WERI-Rb-1 (cell line): ENCODE data around the gene CEP290.

ENCODE experiments used
- DNase-seq: peaks from one replicate; pipeline ENCODE4 v3.0.0-alpha.2; 2020
- H3K27ac ChIP-seq: fragments of 250-450 bp; sonication (Bioruptor Pico); 2 replicates; pipeline ENCODE4 v1.5.1; 2020; ENCODE audit warnings: mild to moderate bottlenecking, moderate library complexity
- H3K27me3 ChIP-seq: fragments of 250-450 bp; sonication (Bioruptor Pico); 2 replicates; pipeline ENCODE4 v1.5.1; 2021; ENCODE audit warnings: mild to moderate bottlenecking, low read depth, moderate library complexity; ENCODE audit not compliant: insufficient read depth, severe bottlenecking
- H3K36me3 ChIP-seq: fragments of 250-450 bp; sonication (Bioruptor Pico); 2 replicates; pipeline ENCODE4 v1.5.1; 2020; ENCODE audit warnings: mild to moderate bottlenecking, moderate library complexity
- H3K4me3 ChIP-seq: 2 replicates; pipeline ENCODE4 v1.5.1; 2011; ENCODE audit warnings: low read depth, mild to moderate bottlenecking, control low read depth, low read length
- H3K9me3 ChIP-seq: fragments of 250-450 bp; sonication (Bioruptor Pico); 2 replicates; pipeline ENCODE4 v1.5.1; 2021; ENCODE audit warnings: mild to moderate bottlenecking, moderate library complexity; ENCODE audit not compliant: severe bottlenecking
- CTCF ChIP-seq: IDR thresholded peaks from 2 replicates; pipeline ENCODE4 v1.5.1; 2011; ENCODE audit warnings: low read depth, mild to moderate bottlenecking, control low read depth, inconsistent platforms, low read length

CEP290 gene

GRCh38 chr12:88011755-88012154 lies 130.1 kb downstream of the CEP290 start:
- H3K27me3 ChIP-seq = no peaks in the 10 kb centered on the region
- H3K27ac ChIP-seq = no peak overlapping the region
- H3K36me3 ChIP-seq = no peaks in the 10 kb centered on the region
- no peak for TF ChIP-seq CTCF
- DNase-seq = no peak
- no peaks in the 10 kb centered on the region for H3K9me3 ChIP-seq
- no peak overlapping the region for H3K4me3 ChIP-seq

- Histone ChIP-seq H3K9me3 (no peaks in the 10 kb centered on the region), H3K4me3 (no peak overlapping the region), H3K27me3 (no peaks in the 10 kb centered on the region), H3K36me3 (no peaks in the 10 kb centered on the region), H3K27ac (no peak overlapping the region)
- no peak for TF ChIP-seq CTCF
- DNase-seq = no peak
These were observed 135.5 kb downstream of the CEP290 start for GRCh38 chr12:88006351-88006750.

- no peaks in the 10 kb centered on the region for H3K27me3 ChIP-seq
These were observed 140.6 kb downstream of the CEP290 start for GRCh38 chr12:88001327-88001726.

More at GRCh38 chr12:88001327-88001726, 140.6 kb downstream of the CEP290 start:
- DNase-seq = no peak
- no peak for TF ChIP-seq CTCF
- no peaks in the 10 kb centered on the region for H3K36me3 ChIP-seq
- no peaks in the 10 kb centered on the region for H3K9me3 ChIP-seq
- H3K4me3 ChIP-seq = no peak overlapping the region
- no peak overlapping the region for H3K27ac ChIP-seq
